Sigmoid colon (tissue), 7 donors: Measurements from ENCODE around the gene U2SURP. TPM values are rescaled to one million over a fixed set of nuclear protein-coding genes. Genes with fewer than 3 reads are reported as not detected.

Experiments
- DNase-seq: peaks from one replicate; pipeline ENCODE4 v3.0.0-alpha.2; 2019
- H3K27ac ChIP-seq, 4 donors: fragments of 200-600 bp; sonication (generic); one replicate each; pipeline ENCODE4 v1.5.1; 2016 to 2019; ENCODE audit warnings: mild to moderate bottlenecking in 1 of 4
- H3K27me3 ChIP-seq, 3 donors: fragments of 200-600 bp; sonication (generic); one replicate each; pipeline ENCODE4 v1.5.1; 2019; ENCODE audit warnings: mild to moderate bottlenecking in 1 of 3
- H3K36me3 ChIP-seq, 4 donors: fragments of 200-600 bp; sonication (generic); one replicate each; pipeline ENCODE4 v1.5.1; 2016 to 2019
- H3K4me1 ChIP-seq, 4 donors: fragments of 200-600 bp; sonication (generic); one replicate each; pipeline ENCODE4 v1.5.1; 2017 to 2019
- H3K4me3 ChIP-seq, 4 donors: fragments of 200-600 bp; sonication (generic); one replicate each; pipeline ENCODE4 v1.5.1; 2017 to 2019; ENCODE audit warnings: mild to moderate bottlenecking in 2 of 4, moderate library complexity in 1 of 4
- H3K9me3 ChIP-seq, 4 donors: fragments of 200-600 bp in 3 of 4; sonication (generic) in 3 of 4; one replicate each; pipeline versions ENCODE4 v1.5.1 to v1.6.1; 2013 to 2019
- EP300 ChIP-seq, 4 donors: sonication (generic); formaldehyde crosslinking; IDR thresholded peaks; one replicate each; pipeline ENCODE4 v1.6.1; 2017; ENCODE audit warnings: antibody characterized with exemption in 4 of 4
- POLR2A ChIP-seq, 2 donors: fragments of 450-650 bp; IDR thresholded peaks; one replicate each; pipeline ENCODE4 v1.6.1; 2016; ENCODE audit warnings: antibody characterized with exemption in 2 of 2, mild to moderate bottlenecking in 2 of 2, moderate library complexity in 2 of 2
- POLR2AphosphoS5 ChIP-seq, 4 donors: sonication (generic); formaldehyde crosslinking; IDR thresholded peaks; one replicate each; pipeline ENCODE4 v1.6.1; 2017; ENCODE audit warnings: antibody characterized with exemption in 4 of 4
- WGBS, 2 donors: extraction: QIAGEN DNeasy Blood & Tissue Kit; methylation state at CpG; one replicate each; pipeline ENCODE4 v1.1.7; 2013; 5-methylcytosine and 5-hydroxymethylcytosine counted together
- intact Hi-C: fragments of 100-400 bp; cut with DNase I; formaldehyde crosslinking; loops from one replicate; pipeline ENCODE4 v1.15.1; 2023
- polyA plus RNA-seq, 3 donors: library from polyadenylated mRNA; stranded (reverse); fragments of 200-250 nt; gene quantifications; one replicate each; pipeline ENCODE4 v1.2.3, GENCODE V29; 2013
- total RNA-seq, 4 donors: library from RNA; depleted of rRNA; stranded (reverse); fragments of >200 nt; gene quantifications; one replicate each; pipeline ENCODE4 v1.1.0, GENCODE V29; 2016
- TF ChIP-seq, protein P1 (sequence below), 4 experiments: fragments of 450-650 bp in 3 of 4; fragments of 200-600 bp in 1 of 4; IDR thresholded peaks; one replicate each; pipeline ENCODE4 v1.5.1; 2016 to 2019; ENCODE audit warnings: antibody characterized with exemption in 4 of 4, mild to moderate bottlenecking in 3 of 4, moderate library complexity in 2 of 4
- donor health status: healthy with polysubstance abuse.
- donor health status: Bipolar disorder and iron deficiency.
- donor health status: healthy.

The U2SURP gene
- total and polyA plus RNA-seq, 7 donors = 11.4 to 79.8 (median 66.8) TPM

- Histone ChIP-seq H3K27me3 (peaks cover 11 to 68% (median 44%) of the 10 kb centered on the region in 3 donors), H3K4me1 (peaks cover 0 to 17% (median 13%) of the 10 kb centered on the region in 4 donors), H3K27ac (no peak overlapping the region), H3K36me3 (no peaks in the 10 kb centered on the region), H3K4me3 (peak overlapping the region in 3 of 4 donors; percentile 43 to 65 (median 58)), H3K9me3 (no peaks in the 10 kb centered on the region)
- intact Hi-C loops = no loop called here
- DNase-seq = no peak
- WGBS, 2 donors = 59 to 66% methylated on average over 63 of the region's 63 CpGs
- TF ChIP-seq EP300 (IDR thresholded peaks at IDR 0.05) = no peak
- TF ChIP-seq, protein P1, sequence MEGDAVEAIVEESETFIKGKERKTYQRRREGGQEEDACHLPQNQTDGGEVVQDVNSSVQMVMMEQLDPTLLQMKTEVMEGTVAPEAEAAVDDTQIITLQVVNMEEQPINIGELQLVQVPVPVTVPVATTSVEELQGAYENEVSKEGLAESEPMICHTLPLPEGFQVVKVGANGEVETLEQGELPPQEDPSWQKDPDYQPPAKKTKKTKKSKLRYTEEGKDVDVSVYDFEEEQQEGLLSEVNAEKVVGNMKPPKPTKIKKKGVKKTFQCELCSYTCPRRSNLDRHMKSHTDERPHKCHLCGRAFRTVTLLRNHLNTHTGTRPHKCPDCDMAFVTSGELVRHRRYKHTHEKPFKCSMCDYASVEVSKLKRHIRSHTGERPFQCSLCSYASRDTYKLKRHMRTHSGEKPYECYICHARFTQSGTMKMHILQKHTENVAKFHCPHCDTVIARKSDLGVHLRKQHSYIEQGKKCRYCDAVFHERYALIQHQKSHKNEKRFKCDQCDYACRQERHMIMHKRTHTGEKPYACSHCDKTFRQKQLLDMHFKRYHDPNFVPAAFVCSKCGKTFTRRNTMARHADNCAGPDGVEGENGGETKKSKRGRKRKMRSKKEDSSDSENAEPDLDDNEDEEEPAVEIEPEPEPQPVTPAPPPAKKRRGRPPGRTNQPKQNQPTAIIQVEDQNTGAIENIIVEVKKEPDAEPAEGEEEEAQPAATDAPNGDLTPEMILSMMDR (IDR thresholded peaks at IDR 0.05) = no peak
- no peak for TF ChIP-seq POLR2AphosphoS5 (IDR thresholded peaks at IDR 0.05)
- TF ChIP-seq POLR2A (IDR thresholded peaks at IDR 0.05) = no peak
Measured at GRCh38 chr3:142962520-142963233, 38.7 kb upstream of the U2SURP start.

GRCh38 chr3:142963234-142963515 is 38.2 kb upstream of the U2SURP start:
- no peak for DNase-seq
- 1% methylated on average over 35 of the region's 35 CpGs for WGBS, 2 donors

DNA sequence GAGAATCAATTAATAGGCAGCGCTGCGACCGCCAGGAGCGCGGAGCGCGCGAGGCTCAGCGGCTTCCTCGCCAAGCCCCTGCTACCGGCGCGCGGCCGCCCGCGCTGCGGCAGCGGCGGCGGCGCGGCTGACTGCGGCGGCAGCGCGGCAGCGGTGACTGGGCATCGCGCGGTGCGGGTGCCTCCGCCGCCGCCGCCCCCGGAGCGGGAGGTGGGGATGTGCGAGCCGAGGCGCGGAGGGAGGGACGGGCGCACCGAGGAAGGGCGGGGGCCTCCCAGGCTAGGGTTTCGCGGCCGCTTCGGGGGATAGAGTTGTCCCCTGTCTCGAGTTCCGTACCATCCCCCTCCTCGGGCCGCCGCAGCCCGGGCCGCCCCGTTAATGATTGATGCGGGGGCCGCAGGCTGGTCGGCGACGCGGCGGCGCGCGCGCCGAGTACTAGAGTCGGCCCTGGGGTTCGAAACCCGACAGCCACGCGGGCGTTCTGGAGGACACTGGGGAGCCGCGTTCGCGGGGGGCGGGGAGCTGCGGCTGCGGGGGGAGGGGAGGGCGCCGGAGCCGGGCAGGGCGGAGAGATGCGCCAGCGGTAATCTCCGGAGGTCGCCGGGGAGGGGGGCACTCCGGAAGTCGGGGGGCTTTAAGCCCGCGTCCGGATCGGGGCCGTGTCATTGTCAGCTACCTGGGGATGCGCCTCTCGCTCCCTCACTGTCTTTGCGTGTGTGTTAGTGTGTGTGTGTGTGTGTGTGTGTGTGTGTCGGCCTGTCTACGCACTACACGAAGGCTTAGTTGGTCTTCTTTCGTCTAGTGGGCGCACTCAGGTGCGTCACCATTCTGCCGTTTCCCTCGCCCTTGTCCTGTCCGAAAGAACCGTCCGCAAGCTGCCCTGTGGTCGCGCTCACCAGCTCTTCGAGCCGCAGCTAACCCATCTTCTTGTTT is 37.6 kb upstream of the U2SURP start, which contains the start of gene PAQR9:
TSS of gene PAQR9 (minus strand) at position 159 of the 933 bp plus-strand sequence. CDS start 338 bp downstream, outside the sequence.
- Histone ChIP-seq H3K27ac (no peak within 1 kb of the TSS), H3K36me3 (no peaks in the 10 kb centered on the region), H3K4me1 (peaks cover 0 to 17% (median 13%) of the 10 kb centered on the region in 4 donors), H3K27me3 (peaks cover 11 to 59% (median 37%) of the 10 kb centered on the region in 3 donors), H3K9me3 (no peaks in the 10 kb centered on the region), H3K4me3 (peak within 1 kb of the TSS; percentile 26 to 65 (median 50))
- WGBS, 2 donors = 2 to 3% methylated on average over 117 of the region's 117 CpGs
- no peak for DNase-seq
- intact Hi-C loops = no loop called here
- no peak for TF ChIP-seq POLR2A (IDR thresholded peaks at IDR 0.05)
- no peak for TF ChIP-seq EP300 (IDR thresholded peaks at IDR 0.05)
- no peak for TF ChIP-seq POLR2AphosphoS5 (IDR thresholded peaks at IDR 0.05)
- TF ChIP-seq, protein P1 (IDR thresholded peaks at IDR 0.05) = no peak

More at GRCh38 chr3:142963234-142963515, 38.2 kb upstream of the U2SURP start:
- Histone ChIP-seq H3K4me1 (peaks cover 0 to 17% (median 13%) of the 10 kb centered on the region in 4 donors), H3K36me3 (no peaks in the 10 kb centered on the region), H3K9me3 (no peaks in the 10 kb centered on the region), H3K27ac (no peak overlapping the region), H3K4me3 (peak overlapping the region in 3 of 4 donors; percentile 43 to 65 (median 58)), H3K27me3 (peaks cover 11 to 65% (median 40%) of the 10 kb centered on the region in 3 donors)
- intact Hi-C loops = no loop called here
- TF ChIP-seq EP300 (IDR thresholded peaks at IDR 0.05) (no peak), POLR2AphosphoS5 (IDR thresholded peaks at IDR 0.05) (no peak), POLR2A (IDR thresholded peaks at IDR 0.05) (no peak)
- TF ChIP-seq, protein P1 (IDR thresholded peaks at IDR 0.05) = no peak

DNA sequence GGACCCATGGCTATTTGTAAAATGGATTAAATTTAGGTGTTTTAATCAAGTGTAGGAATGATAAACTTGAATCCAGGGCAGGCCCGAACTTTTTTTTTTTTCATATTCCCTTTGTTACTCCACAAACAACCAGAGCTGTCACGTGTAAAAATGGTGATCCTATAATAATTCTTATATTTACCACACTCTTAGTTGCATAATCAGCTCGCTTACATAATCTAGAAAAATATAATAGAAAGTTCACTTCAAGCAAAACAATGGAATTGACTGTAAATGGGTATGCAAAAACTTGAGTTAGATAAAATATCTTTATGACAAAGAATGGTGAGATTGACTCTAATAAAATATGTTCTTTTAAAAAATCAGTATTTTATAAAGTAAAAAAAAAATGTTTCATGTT is 35.8 kb upstream of the U2SURP start:
- no peak for TF ChIP-seq POLR2AphosphoS5 (IDR thresholded peaks at IDR 0.05)
- Histone ChIP-seq H3K27me3 (peaks cover 11 to 41% (median 36%) of the 10 kb centered on the region in 3 donors), H3K9me3 (no peaks in the 10 kb centered on the region), H3K27ac (no peak overlapping the region), H3K4me3 (no peak overlapping the region), H3K4me1 (peaks cover 0 to 17% (median 13%) of the 10 kb centered on the region in 4 donors), H3K36me3 (no peaks in the 10 kb centered on the region)
- intact Hi-C loops = no loop called here
- no peak for DNase-seq
- WGBS, 2 donors = 71 to 84% methylated on average over 3 of the region's 3 CpGs

- no peak for DNase-seq
- peaks cover 11 to 29% (median 29%) of the 10 kb centered on the region in 3 donors for H3K27me3 ChIP-seq
- TF ChIP-seq, protein P1 (IDR thresholded peaks at IDR 0.05) = no peak
- TF ChIP-seq POLR2AphosphoS5 (IDR thresholded peaks at IDR 0.05) (no peak), EP300 (IDR thresholded peaks at IDR 0.05) (no peak), POLR2A (IDR thresholded peaks at IDR 0.05) (no peak)
- no peaks in the 10 kb centered on the region for H3K9me3 ChIP-seq
- H3K36me3 ChIP-seq = no peaks in the 10 kb centered on the region
- no peak overlapping the region for H3K4me3 ChIP-seq
- H3K4me1 ChIP-seq = peaks cover 0 to 17% (median 13%) of the 10 kb centered on the region in 4 donors
- no peak overlapping the region for H3K27ac ChIP-seq
- intact Hi-C loops = no loop called here
- 89 to 95% methylated on average over 2 of the region's 2 CpGs for WGBS, 2 donors
Measured at GRCh38 chr3:142966808-142967207, 34.6 kb upstream of the U2SURP start.
